ENCODE results near the gene PRRC2B.

GRCh38 chr9:131516930-131517329, 123.0 kb downstream of the PRRC2B start:
- TF ChIP-seq ZNF746 (CRISPR knock-in tag; IDR thresholded peaks at IDR 0.05) (no peak), ZBTB44 (CRISPR knock-in tag; IDR thresholded peaks at IDR 0.05) (no peak), ZBTB34 (CRISPR knock-in tag; IDR thresholded peaks at IDR 0.05) (no peak), ZFYVE20 (CRISPR knock-in tag; IDR thresholded peaks at IDR 0.05; ENCODE audit: borderline replicate concordance, low read depth) (no peak), ZNF24 (IDR thresholded peaks at IDR 0.05) (no peak), ZBTB21 (CRISPR knock-in tag; IDR thresholded peaks at IDR 0.05) (no peak), GMEB1 (CRISPR knock-in tag; IDR thresholded peaks at IDR 0.05; ENCODE audit: borderline replicate concordance) (no peak), DPF2 (CRISPR knock-in tag; IDR thresholded peaks at IDR 0.05; ENCODE audit: borderline replicate concordance, low read depth) (no peak), MTERF4 (CRISPR knock-in tag; IDR thresholded peaks at IDR 0.05) (no peak), ADNP (CRISPR knock-in tag; IDR thresholded peaks at IDR 0.05) (no peak), ZNF776 (CRISPR knock-in tag; IDR thresholded peaks at IDR 0.05) (no peak)
